BJ (cell line): ENCODE data around the gene SULF2. TPM values are rescaled to one million over a fixed set of nuclear protein-coding genes. Genes with fewer than 3 reads are reported as not detected.

Experiments
- CTCF ChIA-PET: fragments of 350-600 bp; formaldehyde crosslinking; extraction: SDS; loops from one replicate; lab custom pipeline; 2021; ENCODE audit warnings: antibody characterized with exemption, inconsistent platforms; lab: Yijun Ruan, JAX
- POLR2A ChIA-PET: fragments of 300-600 bp; sonication (Branson Sonifier 250); formaldehyde crosslinking; extraction: SDS; loops from one replicate; lab custom pipeline; 2021; ENCODE audit warnings: antibody characterized with exemption; lab: Charles Lee
- DNase-seq: peaks from one replicate; pipeline ENCODE4 v3.0.0-alpha.2; 2011; ENCODE audit warnings: low read depth
- H3K27me3 ChIP-seq: 2 replicates; pipeline ENCODE4 v1.6.0; 2011; ENCODE audit warnings: low read length; ENCODE audit not compliant: control insufficient read depth, insufficient read depth
- H3K36me3 ChIP-seq: 2 replicates; pipeline ENCODE4 v1.5.1; 2011; ENCODE audit warnings: low read length; ENCODE audit not compliant: control insufficient read depth, insufficient read depth
- H3K4me3 ChIP-seq: 2 replicates; pipeline ENCODE4 v1.5.1; 2011; ENCODE audit warnings: low read depth, mild to moderate bottlenecking, control low read depth, low read length
- CTCF ChIP-seq: IDR thresholded peaks from 2 replicates; pipeline ENCODE4 v1.5.1; 2011; ENCODE audit warnings: low read depth, mild to moderate bottlenecking, control low read depth, inconsistent platforms, low read length, moderate library complexity; ENCODE audit not compliant: insufficient read depth
- polyA plus RNA-seq: library from polyadenylated mRNA; depleted of rRNA; stranded (reverse); fragments of >200 nt; gene quantifications from 2 replicates; pipeline ENCODE4 v1.2.3, GENCODE V29; 2011

SULF2 gene
- polyA plus RNA-seq, 1 experiment, result 13.2 TPM

GRCh38 chr20:47782076-47782475 lies 3.2 kb downstream of the SULF2 start:
- no peak for TF ChIP-seq CTCF
- POLR2A ChIA-PET, result no interaction called here
- no peak for DNase-seq
- H3K27me3 ChIP-seq, result peaks cover 8% of the 10 kb centered on the region
- CTCF ChIA-PET, result interaction anchor here (1.6 to 3.8 kb wide), 3 partner anchors 90 to 839 kb away, joined by 4 to 36 read pairs (median 5); no protein-coding TSS in a partner anchor
- H3K36me3 ChIP-seq, result no peaks in the 10 kb centered on the region
- H3K4me3 ChIP-seq, result no peak overlapping the region

GRCh38 chr20:47781632-47782031 lies 3.6 kb downstream of the SULF2 start:
- DNase-seq, result no peak
- POLR2A ChIA-PET, result no interaction called here
- Histone ChIP-seq H3K4me3 (no peak overlapping the region), H3K27me3 (peaks cover 8% of the 10 kb centered on the region), H3K36me3 (no peaks in the 10 kb centered on the region)
- CTCF ChIA-PET, result interaction anchor here (3.8 kb wide), 1 partner anchor 839 kb away, joined by 36 read pairs; no protein-coding TSS in a partner anchor
- no peak for TF ChIP-seq CTCF

GRCh38 chr20:47780720-47781389 lies 4.4 kb downstream of the SULF2 start:
- Histone ChIP-seq H3K4me3 (no peak overlapping the region), H3K27me3 (peaks cover 9% of the 10 kb centered on the region), H3K36me3 (no peaks in the 10 kb centered on the region)
- ChIA-PET CTCF (interaction anchor here (3.8 to 4.9 kb wide), 2 partner anchors 840 kb away, joined by 25 to 36 read pairs; no protein-coding TSS in a partner anchor), POLR2A (no interaction called here)
- DNase-seq, result no peak
- TF ChIP-seq CTCF, result no peak

- Histone ChIP-seq H3K4me3 (no peak overlapping the region), H3K27me3 (peaks cover 10% of the 10 kb centered on the region), H3K36me3 (no peaks in the 10 kb centered on the region)
- no peak for DNase-seq
- ChIA-PET CTCF (interaction anchor here (1.0 to 4.9 kb wide), 8 partner anchors 8 to 842 kb away, joined by 3 to 25 read pairs (median 7); no protein-coding TSS in a partner anchor), POLR2A (no interaction called here)
- TF ChIP-seq CTCF, result no peak
These were observed 6.6 kb downstream of the SULF2 start for GRCh38 chr20:47778398-47779354.

GRCh38 chr20:47777220-47777619 lies 8.1 kb downstream of the SULF2 start:
- ChIA-PET POLR2A (no interaction called here), CTCF (interaction anchor here (1.5 to 4.9 kb wide), 7 partner anchors 9 to 844 kb away, joined by 3 to 25 read pairs (median 10); no protein-coding TSS in a partner anchor)
- no peaks in the 10 kb centered on the region for H3K36me3 ChIP-seq
- no peak for DNase-seq
- no peak overlapping the region for H3K4me3 ChIP-seq
- peaks cover 5% of the 10 kb centered on the region for H3K27me3 ChIP-seq
- no peak for TF ChIP-seq CTCF
